ENCODE measurements around the gene PRLH.

PRLH gene

DNA sequence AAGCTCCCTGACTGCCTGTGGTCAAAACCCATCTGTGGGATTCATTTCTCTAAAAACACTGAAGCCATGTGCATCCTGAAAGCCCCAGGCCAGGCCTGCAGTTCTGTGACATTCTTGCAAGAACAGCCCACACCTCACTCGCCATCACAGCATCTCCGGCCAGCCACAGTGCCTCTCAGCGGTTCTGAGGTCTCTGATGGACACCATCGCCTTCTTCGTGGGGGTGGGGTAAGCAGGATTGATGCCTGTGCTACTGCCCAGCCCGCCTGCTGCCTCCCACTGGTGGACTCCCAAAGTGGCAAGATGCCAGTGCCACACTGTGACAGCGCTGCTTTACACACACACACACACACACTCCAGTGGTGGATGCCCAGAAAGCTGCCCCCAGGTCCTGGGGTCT, 5.2 kb upstream of the PRLH start:
- TF ChIP-seq, protein P1, sequence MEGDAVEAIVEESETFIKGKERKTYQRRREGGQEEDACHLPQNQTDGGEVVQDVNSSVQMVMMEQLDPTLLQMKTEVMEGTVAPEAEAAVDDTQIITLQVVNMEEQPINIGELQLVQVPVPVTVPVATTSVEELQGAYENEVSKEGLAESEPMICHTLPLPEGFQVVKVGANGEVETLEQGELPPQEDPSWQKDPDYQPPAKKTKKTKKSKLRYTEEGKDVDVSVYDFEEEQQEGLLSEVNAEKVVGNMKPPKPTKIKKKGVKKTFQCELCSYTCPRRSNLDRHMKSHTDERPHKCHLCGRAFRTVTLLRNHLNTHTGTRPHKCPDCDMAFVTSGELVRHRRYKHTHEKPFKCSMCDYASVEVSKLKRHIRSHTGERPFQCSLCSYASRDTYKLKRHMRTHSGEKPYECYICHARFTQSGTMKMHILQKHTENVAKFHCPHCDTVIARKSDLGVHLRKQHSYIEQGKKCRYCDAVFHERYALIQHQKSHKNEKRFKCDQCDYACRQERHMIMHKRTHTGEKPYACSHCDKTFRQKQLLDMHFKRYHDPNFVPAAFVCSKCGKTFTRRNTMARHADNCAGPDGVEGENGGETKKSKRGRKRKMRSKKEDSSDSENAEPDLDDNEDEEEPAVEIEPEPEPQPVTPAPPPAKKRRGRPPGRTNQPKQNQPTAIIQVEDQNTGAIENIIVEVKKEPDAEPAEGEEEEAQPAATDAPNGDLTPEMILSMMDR (IDR thresholded peaks at IDR 0.05; ENCODE audit: extremely low read depth, insufficient read depth, missing control alignments) = no peak
- in situ Hi-C loops (cut with MboI; ENCODE audit: low pct_unique_long_range_greater_than_20kb, low sequenced_read_pairs, unreplicated experiment) = no loop called here
- DNase-seq (ENCODE audit: low spot score) = no peak

DNA sequence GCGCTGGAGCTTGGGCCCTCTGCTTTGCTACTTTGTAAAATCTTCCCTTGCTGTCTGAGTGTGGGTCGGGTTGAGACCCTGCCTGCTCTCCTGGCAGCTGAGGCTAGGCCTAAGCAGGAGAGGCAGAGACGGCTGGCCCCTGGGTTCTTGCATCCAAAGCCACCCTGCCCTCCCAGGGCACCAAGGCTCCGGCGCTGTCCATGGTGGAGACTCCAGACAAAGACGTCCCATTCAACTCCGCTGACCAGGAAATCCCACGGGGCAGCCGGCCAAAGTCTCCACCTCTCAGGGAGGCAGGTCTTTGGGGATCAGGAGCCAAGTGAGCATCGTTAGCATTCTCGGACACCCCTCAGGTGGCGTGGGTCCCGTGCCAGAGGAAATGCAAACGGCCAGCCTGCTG, 2.6 kb upstream of the PRLH start:
- TF ChIP-seq, protein P1 (IDR thresholded peaks at IDR 0.05; ENCODE audit: extremely low read depth, insufficient read depth, missing control alignments) = no peak
- in situ Hi-C loops (cut with MboI; ENCODE audit: low pct_unique_long_range_greater_than_20kb, low sequenced_read_pairs, unreplicated experiment) = no loop called here
- DNase-seq (ENCODE audit: low spot score) = no peak

DNA sequence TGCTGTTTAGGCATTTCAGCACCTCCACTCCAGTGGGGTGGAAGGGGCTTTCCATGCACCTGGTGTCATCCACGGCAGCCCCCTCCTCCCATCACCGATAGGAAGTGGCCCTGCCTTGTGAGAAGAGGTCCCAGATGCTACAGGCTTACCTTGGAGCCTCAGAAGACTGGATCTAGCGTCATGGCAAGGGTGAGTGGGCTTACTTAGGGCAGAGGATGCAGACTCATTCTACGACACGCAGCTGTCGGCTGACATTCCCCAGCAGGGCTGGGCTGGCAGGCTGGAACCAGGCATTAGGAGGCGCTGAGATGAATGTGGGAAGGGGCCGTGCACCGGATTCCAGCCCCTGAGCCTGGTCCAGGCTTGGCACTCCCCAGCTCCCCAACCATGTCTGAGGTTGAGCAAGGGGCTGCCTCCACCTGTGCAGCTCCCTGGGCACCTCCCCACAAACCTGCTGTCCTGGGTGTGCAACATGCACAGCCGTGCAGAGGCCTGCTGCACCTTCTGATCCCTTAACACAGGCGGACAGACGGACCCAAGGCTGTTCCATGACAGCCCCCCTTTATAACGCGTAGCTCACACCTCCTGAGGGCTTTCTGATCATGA, 1.7 kb upstream of the PRLH start:
- TF ChIP-seq, protein P1 (IDR thresholded peaks at IDR 0.05; ENCODE audit: extremely low read depth, insufficient read depth, missing control alignments) = no peak
- in situ Hi-C loops (cut with MboI; ENCODE audit: low pct_unique_long_range_greater_than_20kb, low sequenced_read_pairs, unreplicated experiment) = no loop called here
- DNase-seq (ENCODE audit: low spot score) = no peak

DNA sequence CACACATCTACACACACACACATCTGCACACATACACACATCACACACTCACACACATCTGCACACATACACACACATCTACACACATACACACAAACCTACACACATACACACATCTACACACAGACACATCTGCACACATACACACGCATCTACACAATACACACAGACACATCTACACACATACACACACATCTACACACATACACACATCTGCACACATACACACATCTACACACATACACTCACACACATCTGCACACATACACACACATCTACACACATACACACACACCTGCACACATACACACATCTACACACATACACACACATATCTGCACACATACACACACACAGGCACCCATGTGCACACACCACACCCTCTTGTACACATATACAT, 400 bp upstream of the PRLH start:
- no peak for DNase-seq (ENCODE audit: low spot score)
- in situ Hi-C loops (cut with MboI; ENCODE audit: low pct_unique_long_range_greater_than_20kb, low sequenced_read_pairs, unreplicated experiment) = no loop called here
- TF ChIP-seq, protein P1 (IDR thresholded peaks at IDR 0.05; ENCODE audit: extremely low read depth, insufficient read depth, missing control alignments) = no peak

DNA sequence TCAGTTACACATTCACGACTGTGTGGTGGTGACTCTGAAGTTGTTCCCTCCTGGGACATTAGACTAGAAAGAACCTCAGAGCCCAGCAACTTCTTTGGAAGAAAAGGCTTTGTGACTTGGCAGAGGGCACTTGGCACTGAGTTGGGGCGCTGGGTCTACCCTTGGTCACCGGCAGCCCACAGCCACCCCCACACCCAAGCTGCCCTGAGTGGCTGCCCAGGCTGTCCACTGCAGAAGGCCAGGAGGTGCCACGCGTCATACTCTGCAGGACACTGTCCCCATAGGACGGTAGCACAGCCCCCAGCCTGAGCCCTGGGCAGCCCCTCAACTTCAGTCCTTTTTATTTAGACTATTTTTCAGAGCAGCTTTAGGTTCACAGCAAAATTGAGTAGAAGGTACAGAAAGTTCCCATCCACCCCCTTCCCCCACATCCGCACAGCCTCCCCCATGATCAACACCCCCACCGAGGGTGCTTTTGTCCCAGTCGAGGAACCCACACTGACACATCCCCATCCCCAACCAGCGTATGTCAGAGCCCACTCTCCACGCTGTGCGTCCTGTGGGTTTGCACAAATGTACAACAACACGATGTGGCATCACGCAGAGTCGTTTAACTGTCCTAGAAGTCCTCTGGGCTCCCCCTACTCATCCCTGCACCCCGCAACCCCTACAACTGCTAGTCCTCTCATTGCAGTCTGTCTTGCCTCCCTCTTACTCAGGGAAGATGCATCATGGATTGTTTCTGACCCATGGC, 1.1 kb downstream of the PRLH start:
- in situ Hi-C loops (cut with MboI; ENCODE audit: low pct_unique_long_range_greater_than_20kb, low sequenced_read_pairs, unreplicated experiment) = no loop called here
- DNase-seq (ENCODE audit: low spot score) = no peak
- TF ChIP-seq, protein P1 (IDR thresholded peaks at IDR 0.05; ENCODE audit: extremely low read depth, insufficient read depth, missing control alignments) = no peak

DNA sequence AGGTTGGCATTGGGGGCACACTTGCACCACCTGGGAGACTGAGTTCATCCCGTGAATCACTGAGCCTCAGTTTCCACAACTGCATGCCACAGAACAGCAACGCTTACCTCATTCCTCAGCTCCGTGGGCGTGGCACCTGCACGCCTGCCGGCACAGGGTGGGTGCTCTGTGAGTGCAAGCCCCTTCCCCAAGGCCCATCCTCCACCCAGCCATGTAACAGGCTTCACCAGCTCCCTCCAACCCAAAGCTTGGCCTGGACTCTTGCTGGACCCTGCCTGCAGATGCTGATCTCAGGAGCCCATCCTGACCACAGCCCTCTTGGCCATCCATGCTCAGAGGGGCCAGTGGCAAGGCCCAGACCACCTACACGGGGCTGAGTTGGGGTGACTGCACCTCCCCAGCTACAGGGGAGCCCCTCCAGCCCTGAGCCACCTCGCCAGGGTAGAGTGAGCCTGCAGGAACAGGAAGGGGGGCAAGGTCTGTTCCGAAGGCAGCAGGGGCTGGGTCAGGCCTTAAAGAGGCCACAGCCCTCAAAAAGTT, 1.8 kb downstream of the PRLH start:
- in situ Hi-C loops (cut with MboI; ENCODE audit: low pct_unique_long_range_greater_than_20kb, low sequenced_read_pairs, unreplicated experiment) = no loop called here
- DNase-seq (ENCODE audit: low spot score) = no peak
- TF ChIP-seq, protein P1 (IDR thresholded peaks at IDR 0.05; ENCODE audit: extremely low read depth, insufficient read depth, missing control alignments) = no peak

All from GM13977 (cell line).